H9 (cell line): ENCODE data around the gene SLC23A2. TPM values are rescaled to one million over a fixed set of nuclear protein-coding genes. Genes with fewer than 3 reads are reported as not detected.

Source experiments
- DNase-seq: peaks from one replicate; pipeline ENCODE4 v3.0.0-alpha.2; 2017
- H2AFZ ChIP-seq: one replicate; pipeline ENCODE4 v1.6.1; 2013; ENCODE audit warnings: mild to moderate bottlenecking, low read length, control low read depth, moderate library complexity
- H2AK5ac ChIP-seq: 2 replicates; pipeline ENCODE4 v1.6.1; 2013; ENCODE audit warnings: low read length, control low read depth, mixed read lengths; ENCODE audit not compliant: insufficient read length
- H2BK120ac ChIP-seq: one replicate; pipeline ENCODE4 v1.6.1; 2013; ENCODE audit warnings: low read depth, mild to moderate bottlenecking, low read length, control low read depth, inconsistent platforms; ENCODE audit not compliant: poor library complexity, severe bottlenecking
- H2BK12ac ChIP-seq: 2 replicates; pipeline ENCODE4 v1.6.1; 2013; ENCODE audit warnings: low read length, control low read depth, mixed read lengths, low read depth; ENCODE audit not compliant: insufficient read length
- H2BK15ac ChIP-seq: 2 replicates; pipeline ENCODE4 v1.6.1; 2013; ENCODE audit warnings: low read depth, low read length, control low read depth
- H2BK20ac ChIP-seq: one replicate; pipeline ENCODE4 v1.6.1; 2013; ENCODE audit warnings: low read depth, mild to moderate bottlenecking, low read length, control low read depth, inconsistent platforms; ENCODE audit not compliant: poor library complexity, severe bottlenecking
- H2BK5ac ChIP-seq: 2 replicates; pipeline ENCODE4 v1.6.1; 2013; ENCODE audit warnings: low read length, control low read depth, mixed read lengths; ENCODE audit not compliant: insufficient read length
- H3K14ac ChIP-seq: 2 replicates; pipeline ENCODE4 v1.6.1; 2013; ENCODE audit warnings: low read length, control low read depth; ENCODE audit not compliant: insufficient read depth
- H3K18ac ChIP-seq: 2 replicates; pipeline ENCODE4 v1.6.1; 2013; ENCODE audit warnings: low read depth, mild to moderate bottlenecking, mixed read lengths, low read length, control low read depth; ENCODE audit not compliant: insufficient read length
- H3K23ac ChIP-seq: 2 replicates; pipeline ENCODE4 v1.6.1; 2013; ENCODE audit warnings: low read length, control low read depth, mixed read lengths, low read depth; ENCODE audit not compliant: insufficient read length
- H3K23me2 ChIP-seq: 2 replicates; pipeline ENCODE4 v1.6.1; 2013; ENCODE audit warnings: low read depth, mild to moderate bottlenecking, mixed read lengths, low read length, control low read depth; ENCODE audit not compliant: insufficient read length, poor library complexity, severe bottlenecking
- H3K27ac ChIP-seq: 2 replicates; pipeline ENCODE4 v1.5.1; 2013; ENCODE audit warnings: low read length, control low read depth, mixed read lengths, low read depth; ENCODE audit not compliant: insufficient read length
- H3K27me3 ChIP-seq: 2 replicates; pipeline ENCODE4 v1.6.1; 2013; ENCODE audit warnings: low read length, control low read depth, inconsistent platforms; ENCODE audit not compliant: insufficient read depth
- H3K4ac ChIP-seq: 2 replicates; pipeline ENCODE4 v1.6.1; 2013; ENCODE audit warnings: low read depth, mild to moderate bottlenecking, control low read depth, inconsistent platforms, low read length, moderate library complexity
- H3K4me1 ChIP-seq: 2 replicates; pipeline ENCODE4 v1.6.1; 2013; ENCODE audit warnings: low read length, control low read depth, inconsistent platforms; ENCODE audit not compliant: insufficient read depth
- H3K4me2 ChIP-seq: 2 replicates; pipeline ENCODE4 v1.6.1; 2013; ENCODE audit warnings: low read length, control low read depth, mixed read lengths; ENCODE audit not compliant: insufficient read length, insufficient read depth
- H3K56ac ChIP-seq: 2 replicates; pipeline ENCODE4 v1.6.1; 2013; ENCODE audit warnings: low read depth, mild to moderate bottlenecking, mixed read lengths, low read length, control low read depth; ENCODE audit not compliant: insufficient read length
- H3K79me1 ChIP-seq: 2 replicates; pipeline ENCODE4 v1.6.1; 2013; ENCODE audit warnings: low read depth, mild to moderate bottlenecking, moderate library complexity, low read length, control low read depth, inconsistent platforms; ENCODE audit not compliant: insufficient read depth, poor library complexity, severe bottlenecking
- H3K79me2 ChIP-seq: 2 replicates; pipeline ENCODE4 v1.6.1; 2013; ENCODE audit warnings: low read length, control low read depth, inconsistent platforms; ENCODE audit not compliant: insufficient read depth
- H3K9ac ChIP-seq: 2 replicates; pipeline ENCODE4 v1.6.1; 2013; ENCODE audit warnings: low read length, control low read depth, mixed read lengths; ENCODE audit not compliant: insufficient read length; ENCODE audit errors: extremely low read depth
- H3K9me3 ChIP-seq: one replicate; pipeline ENCODE4 v1.6.1; 2013; ENCODE audit warnings: low read depth, low read length, inconsistent platforms; ENCODE audit not compliant: control insufficient read depth
- H3T11ph ChIP-seq: one replicate; pipeline ENCODE4 v1.6.1; 2013; ENCODE audit warnings: mild to moderate bottlenecking, low read length, control low read depth, inconsistent platforms
- H4K20me1 ChIP-seq: one replicate; pipeline ENCODE4 v1.6.1; 2013; ENCODE audit not compliant: control insufficient read depth, insufficient read length, insufficient read depth
- H4K5ac ChIP-seq: 2 replicates; pipeline ENCODE4 v1.6.1; 2013; ENCODE audit warnings: low read depth, mild to moderate bottlenecking, mixed read lengths, low read length, control low read depth; ENCODE audit not compliant: insufficient read length
- H4K8ac ChIP-seq: replicated peaks from 2 replicates; pipeline ENCODE4 v1.6.1; 2013; ENCODE audit warnings: low read length, control low read depth, mixed read lengths, low read depth; ENCODE audit not compliant: insufficient read length
- H4K91ac ChIP-seq: 2 replicates; pipeline ENCODE4 v1.6.1; 2013; ENCODE audit warnings: low read depth, mild to moderate bottlenecking, moderate library complexity, mixed read lengths, low read length, control low read depth; ENCODE audit not compliant: insufficient read length
- H3K27ac Mint-ChIP-seq, 3 experiments: 2 replicates in 2 of 3; 3 replicates in 1 of 3; pipeline ENCODE4 v1.8.0; 2020 to 2021; ENCODE audit warnings: mixed read lengths in 3 of 3, mild to moderate bottlenecking in 1 of 3, moderate library complexity in 1 of 3
- H3K27me3 Mint-ChIP-seq: 2 replicates; pipeline ENCODE4 v1.8.0; 2021; ENCODE audit warnings: low read depth, mild to moderate bottlenecking, moderate library complexity, mixed read lengths
- H3K36me3 Mint-ChIP-seq, 3 experiments: 2 replicates in 2 of 3; 3 replicates in 1 of 3; pipeline ENCODE4 v1.8.0; 2020 to 2021; ENCODE audit warnings: low read depth in 3 of 3, mixed read lengths in 3 of 3; ENCODE audit not compliant: insufficient read depth in 1 of 3
- H3K4me1 Mint-ChIP-seq, 2 experiments: 2 replicates each; pipeline ENCODE4 v1.8.0; 2020; ENCODE audit warnings: mixed read lengths in 2 of 2
- H3K4me3 Mint-ChIP-seq, 2 experiments: 2 replicates in 1 of 2; 3 replicates in 1 of 2; pipeline ENCODE4 v1.8.0; 2020 to 2021; ENCODE audit warnings: mild to moderate bottlenecking in 2 of 2, mixed read lengths in 2 of 2, moderate library complexity in 1 of 2
- H3K9me3 Mint-ChIP-seq, 2 experiments: 2 replicates in 1 of 2; 3 replicates in 1 of 2; pipeline ENCODE4 v1.8.0; 2020; ENCODE audit warnings: mild to moderate bottlenecking in 2 of 2, mixed read lengths in 2 of 2, moderate library complexity in 1 of 2
- CTCF ChIP-seq: fragments of 200-600 bp; sonication (generic); conservative IDR thresholded peaks from 3 replicates; pipeline ENCODE4 v1.8.0; 2021; ENCODE audit warnings: antibody characterized with exemption, mild to moderate bottlenecking
- WGBS: extraction: QIAGEN DNeasy Blood & Tissue Kit; methylation state at CpG from one replicate; pipeline ENCODE4 v1.1.7; 2013; ENCODE audit warnings: missing lambda C conversion rate, low lambda C conversion rate, mixed read lengths; ENCODE audit not compliant: insufficient read length; ENCODE audit errors: extremely low coverage; 5-methylcytosine and 5-hydroxymethylcytosine counted together
- total RNA-seq: library from RNA; stranded (reverse); gene quantifications from 2 replicates; pipeline ENCODE4 v1.2.1, GENCODE V29; 2021

SLC23A2 gene
- total RNA-seq, 1 experiment from 2014 or later, result 16.5 TPM

- Mint-ChIP-seq H3K9me3 (no peaks in the 10 kb centered on the region), H3K27ac (no peak overlapping the region), H3K36me3 (no peaks in the 10 kb centered on the region; a peak in 3 of 7 replicates), H3K4me3 (no peak overlapping the region), H3K27me3 (no peaks in the 10 kb centered on the region), H3K4me1 (peaks cover 7 to 9% of the 10 kb centered on the region in 2 experiments)
- no peaks in the 10 kb centered on the region for H3K9me3 ChIP-seq
- DNase-seq, result no peak
- H2BK20ac ChIP-seq, result no peak overlapping the region
- H3K23ac ChIP-seq, result no peak overlapping the region
- WGBS, result no CpG with 5 or more reads among the region's 5 CpGs
- H4K20me1 ChIP-seq, result no peaks in the 10 kb centered on the region
- no peak overlapping the region for H3K27ac ChIP-seq
- H3K4ac ChIP-seq, result no peak overlapping the region
- no peaks in the 10 kb centered on the region for H3K23me2 ChIP-seq
- no peak overlapping the region for H4K5ac ChIP-seq
- no peak overlapping the region for H4K91ac ChIP-seq
- no peaks in the 10 kb centered on the region for H3K79me2 ChIP-seq
- no peak overlapping the region for H3K4me2 ChIP-seq
- no peak overlapping the region for H3T11ph ChIP-seq
- H3K79me1 ChIP-seq, result no peaks in the 10 kb centered on the region
- peaks cover 5% of the 10 kb centered on the region; the same call in 1 of the 2 replicates for H3K4me1 ChIP-seq
- no peak overlapping the region for H2BK5ac ChIP-seq
- H2BK12ac ChIP-seq, result no peak overlapping the region
- no peak for TF ChIP-seq CTCF
- H3K56ac ChIP-seq, result no peak overlapping the region
- no peak overlapping the region for H3K9ac ChIP-seq
- H2BK15ac ChIP-seq, result no peak overlapping the region
- no peak overlapping the region for H2AFZ ChIP-seq
- H4K8ac ChIP-seq, result no peak overlapping the region
- no peak overlapping the region for H2AK5ac ChIP-seq
- H2BK120ac ChIP-seq, result no peak overlapping the region
- no peak overlapping the region for H3K18ac ChIP-seq
- no peak overlapping the region for H3K14ac ChIP-seq
- no peaks in the 10 kb centered on the region for H3K27me3 ChIP-seq
Observed at GRCh38 chr20:4929686-4930397, 71.5 kb downstream of the SLC23A2 start.
